Esophagus squamous epithelium (tissue), 4 donors: Measurements from ENCODE around the gene PEX12.

Source experiments
- CTCF ChIP-seq, 6 experiments: fragments of 450-650 bp in 4 of 6; fragments of 200-600 bp in 2 of 6; sonication (generic) in 2 of 6; IDR thresholded peaks; one replicate each; pipeline ENCODE4 v1.5.1; 2016 to 2019; ENCODE audit warnings: antibody characterized with exemption in 6 of 6, mild to moderate bottlenecking in 4 of 6, moderate library complexity in 4 of 6
- POLR2A ChIP-seq, 4 donors: fragments of 450-650 bp; IDR thresholded peaks; one replicate each; pipeline ENCODE4 v1.6.1; 2017; ENCODE audit warnings: antibody characterized with exemption in 4 of 4, mild to moderate bottlenecking in 4 of 4, moderate library complexity in 3 of 4

- TF ChIP-seq CTCF (IDR thresholded peaks at IDR 0.05) (no peak), POLR2A (IDR thresholded peaks at IDR 0.05) (no peak)
Observed at GRCh38 chr17:35560703-35561102, 17.7 kb downstream of the PEX12 start, which contains the start of gene SLFN14.
